GM12878 (cell line): ENCODE results near the gene WNT11. TPM values are rescaled to one million over a fixed set of nuclear protein-coding genes. Genes with fewer than 3 reads are reported as not detected.

Experiments
- ATAC-seq: fragments of 200-7000 bp; cut with Tn5 transposase; 3 replicates; pipeline ENCODE4 v1.9.1; 2020; ENCODE audit warnings: mild to moderate bottlenecking, moderate library complexity
- BruUV-seq: library from RNA; stranded (reverse); fragments of 400-500 nt; replicated peaks from 2 replicates; lab custom pipeline; 2021; lab: Mats Ljungman, UMichigan
- CTCF ChIA-PET: fragments of 300-600 bp; sonication (Branson Sonifier 250); formaldehyde crosslinking; extraction: SDS; loops from one replicate; lab custom pipeline; 2021; ENCODE audit warnings: inconsistent platforms; lab: Yijun Ruan, JAX
- POLR2A ChIA-PET: fragments of 350-600 bp; formaldehyde crosslinking; extraction: SDS; loops from one replicate; lab custom pipeline; 2021; ENCODE audit warnings: inconsistent platforms; lab: Charles Lee
- RAD21 ChIA-PET: fragments of 300-600 bp; sonication (Branson Sonifier 250); formaldehyde crosslinking; loops from one replicate; lab custom pipeline; 2023; ENCODE audit warnings: antibody characterized with exemption; ENCODE audit not compliant: unreplicated experiment; lab: Charles Lee
- SMC1A ChIA-PET: fragments of 300-600 bp; sonication (Branson Sonifier 250); formaldehyde crosslinking; loops from one replicate; lab custom pipeline; 2023; ENCODE audit not compliant: unreplicated experiment, uncharacterized antibody; lab: Charles Lee
- DNase-seq: peaks from one replicate; pipeline ENCODE4 v3.0.0-alpha.2; 2011; ENCODE audit warnings: low read depth, low spot score
- FAIRE-seq: peaks from 3 replicates; lab custom pipeline; 2011; peaks lifted over from hg19 to GRCh38; lab: Jason Lieb, UNC
- H2AFZ ChIP-seq: 2 replicates; pipeline ENCODE4 v1.6.0; 2011; ENCODE audit warnings: low read depth, low read length, control low read depth; ENCODE audit not compliant: control insufficient read depth
- H3K27ac ChIP-seq: 2 replicates; pipeline ENCODE4 v1.5.1; 2011; ENCODE audit warnings: control low read depth; ENCODE audit not compliant: control insufficient read depth, insufficient read depth
- H3K27me3 ChIP-seq, 2 experiments: replicated peaks in 1 of 2; 2 replicates each; pipeline versions ENCODE4 v1.6.0 to v1.6.1; 2011; ENCODE audit warnings: low read length in 1 of 2; ENCODE audit not compliant: control insufficient read depth in 2 of 2, insufficient read depth in 2 of 2
- H3K36me3 ChIP-seq, 2 experiments: 2 replicates each; pipeline ENCODE4 v1.5.1; 2011; ENCODE audit warnings: low read length in 1 of 2; ENCODE audit not compliant: control insufficient read depth in 2 of 2, insufficient read depth in 2 of 2
- H3K4me1 ChIP-seq: 2 replicates; pipeline ENCODE4 v1.6.1; 2011; ENCODE audit warnings: mild to moderate bottlenecking, low read length, moderate library complexity, mixed read lengths; ENCODE audit not compliant: control insufficient read depth, insufficient read depth
- H3K4me2 ChIP-seq: 2 replicates; pipeline ENCODE4 v1.6.0; 2011; ENCODE audit warnings: control low read depth; ENCODE audit not compliant: control insufficient read depth, insufficient read depth
- H3K4me3 ChIP-seq: fragments of 200-600 bp; sonication (generic); 2 replicates; pipeline ENCODE4 v1.5.1; 2016
- H3K79me2 ChIP-seq: 2 replicates; pipeline ENCODE4 v1.6.0; 2011; ENCODE audit warnings: low read length; ENCODE audit not compliant: control insufficient read depth, insufficient read depth
- H3K9ac ChIP-seq: 2 replicates; pipeline ENCODE4 v1.8.0; 2011; ENCODE audit warnings: low read length, control low read depth, mixed read lengths; ENCODE audit not compliant: control insufficient read depth, insufficient read depth
- H3K9me3 ChIP-seq: replicated peaks from 3 replicates; pipeline ENCODE4 v1.5.1; 2011; ENCODE audit warnings: mild to moderate bottlenecking, low read length; ENCODE audit not compliant: control insufficient read depth, insufficient read depth
- H4K20me1 ChIP-seq: 2 replicates; pipeline ENCODE4 v1.6.0; 2011; ENCODE audit not compliant: control insufficient read depth, insufficient read depth
- CEBPB ChIP-seq, 2 experiments: fragments of 150-350 bp in 1 of 2; IDR thresholded peaks; 2 replicates each; pipeline ENCODE4 v1.6.1; 2012 to 2014; ENCODE audit warnings: low read depth in 2 of 2, low read length in 2 of 2, borderline replicate concordance in 1 of 2, inconsistent platforms in 1 of 2
- IKZF1 ChIP-seq: fragments of 450-650 bp; conservative IDR thresholded peaks from 2 replicates; pipeline ENCODE4 v1.6.1; 2017; ENCODE audit warnings: antibody characterized with exemption, mild to moderate bottlenecking
- MYB ChIP-seq: fragments of 150-350 bp; IDR thresholded peaks from 2 replicates; pipeline ENCODE4 v1.6.1; 2014; ENCODE audit warnings: mild to moderate bottlenecking, low read depth, low read length, borderline replicate concordance
- RAD51 ChIP-seq: fragments of 450-650 bp; IDR thresholded peaks from 2 replicates; pipeline ENCODE4 v1.6.1; 2016; ENCODE audit warnings: moderate library complexity, mild to moderate bottlenecking, inconsistent platforms
- SMARCA5 ChIP-seq: fragments of 450-650 bp; IDR thresholded peaks from 2 replicates; pipeline ENCODE4 v1.6.1; 2017; ENCODE audit warnings: mild to moderate bottlenecking
- TCF7 ChIP-seq: IDR thresholded peaks from 2 replicates; pipeline ENCODE4 v1.6.1; 2014; ENCODE audit warnings: antibody characterized with exemption, borderline replicate concordance
- ZNF592 ChIP-seq: fragments of 450-650 bp; IDR thresholded peaks from 2 replicates; pipeline ENCODE4 v1.6.1; 2017; ENCODE audit warnings: mild to moderate bottlenecking, moderate library complexity
- WGBS: methylation state at CpG from one replicate; pipeline ENCODE4 v1.1.6; 2016; ENCODE audit warnings: low lambda C conversion rate; ENCODE audit not compliant: insufficient replicate concordance, insufficient coverage; ENCODE audit errors: missing lambda C conversion rate; 5-methylcytosine and 5-hydroxymethylcytosine counted together
- in situ Hi-C: fragments of 300-500 bp; cut with MboI; formaldehyde crosslinking; loops from 9 replicates; pipeline ENCODE4 v1.14.3; 2018; ENCODE audit warnings: mixed read lengths
- intact Hi-C: fragments of 100-400 bp; cut with micrococcal nuclease; formaldehyde crosslinking; loops from one replicate; pipeline ENCODE4 v1.14.2; 2022; ENCODE audit not compliant: unreplicated experiment
- polyA plus RNA-seq, 11 experiments: library from polyadenylated mRNA; depleted of rRNA in 4 of 11; unstranded in 6 of 11; stranded (reverse) in 5 of 11; fragments of >200 nt; fragmentation: Nextera tagmentation in 4 of 11; fragmentation: Illumina TruSeq in 1 of 11; extraction: Ambion mirVana in 4 of 11; extraction: Trizol in 1 of 11; gene quantifications; 1 replicate in 1 of 11; 2 replicates in 10 of 11; pipeline versions ENCODE4 v1.2.1 to v1.2.3, GENCODE V29; 2011 to 2016; ENCODE audit warnings: inconsistent platforms in 2 of 11, missing spikeins in 2 of 11, low read depth in 1 of 11
- total RNA-seq, 4 experiments: library from RNA; depleted of rRNA in 3 of 4; stranded (reverse); fragments of >200 nt in 3 of 4; fragmentation: Illumina TruSeq in 1 of 4; extraction: Trizol in 1 of 4; gene quantifications; 2 replicates each; pipeline versions ENCODE4 v1.2.1 to v1.2.3, GENCODE V29; 2013 to 2021

WNT11 gene
- total and polyA plus RNA-seq, 10 of the 15 experiments (the other 5 are each of a cell fraction or from before 2014, with no cell fraction given), result 0.05 to 0.19 TPM; not detected in 8

DNA sequence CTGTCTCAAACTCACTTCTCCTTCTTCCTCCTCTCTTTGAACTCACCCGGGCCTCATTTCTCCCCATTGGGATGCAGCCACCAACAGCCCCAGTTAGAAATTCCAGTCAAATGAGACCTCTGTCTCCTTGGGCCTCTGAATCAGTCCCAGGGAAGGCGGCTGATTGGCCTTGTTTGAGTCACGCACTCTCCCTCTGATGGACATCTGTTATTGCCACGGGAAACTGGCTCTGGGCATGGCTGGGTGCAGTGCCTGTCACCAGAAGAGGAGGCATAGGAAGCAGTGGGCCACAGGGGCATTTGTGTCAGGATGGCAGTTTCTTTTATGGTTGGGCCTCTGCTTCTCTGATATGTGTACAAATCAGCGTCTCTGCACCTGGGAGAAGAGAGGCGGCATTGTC lies 9.6 kb upstream of the WNT11 start:
- Histone ChIP-seq H4K20me1 (0 out of 2 replicates have a peak, but pooled peaks cover 2% of the 10 kb centered on the region), H3K4me1 (peaks cover 5% of the 10 kb centered on the region), H3K79me2 (no peaks in the 10 kb centered on the region), H3K36me3 (no peaks in the 10 kb centered on the region), H3K9me3 (no peaks in the 10 kb centered on the region), H3K27ac (no peak overlapping the region), H3K9ac (no peak overlapping the region), H3K4me3 (no peak overlapping the region), H2AFZ (no peak overlapping the region), H3K27me3 (peaks cover 7 to 14% of the 10 kb centered on the region in 2 experiments), H3K4me2 (no peak overlapping the region)
- BruUV-seq, result no TSS peak
- TF ChIP-seq ZNF592 (no peak), SMARCA5 (no peak), TCF7 (no peak), CEBPB (IDR thresholded peaks at IDR 0.05; ENCODE audit: borderline replicate concordance in 1 of 2, low read depth in 2 of 2, low read length in 2 of 2) (no peak), IKZF1 (no peak), RAD51 (no peak), MYB (no peak)
- DNase-seq (no peak), FAIRE-seq (no peak), ATAC-seq (no peak)
- CTCF ChIA-PET, result no interaction called here
- in situ Hi-C loops, result no loop called here
- RAD21 ChIA-PET, result no interaction called here
- POLR2A ChIA-PET, result no interaction called here
- 56% methylated on average over 6 of the region's 6 CpGs for WGBS
- intact Hi-C loops, result no loop called here
- SMC1A ChIA-PET, result no interaction called here
